Activated T-helper 1 cell treated with anti-CD3 and anti-CD28 coated beads, Interleukin-12 subunit alpha, Interleukin-12 subunit beta, Interleukin-2, Interleukin-4 antibody, amounts not matched to agents 30 ng/mL and 10 ng/mL and 1 ng/mL, durations not matched to agents 14 hours and 24 hours and 36 hours (primary cell): ENCODE data around the gene ADCY3. TPM values are rescaled to one million over a fixed set of nuclear protein-coding genes. Genes with fewer than 3 reads are reported as not detected.

Source experiments
- DNase-seq: peaks from one replicate; pipeline ENCODE4 v3.0.0; 2021; ENCODE audit warnings: low spot score
- H3K27ac Mint-ChIP-seq: one replicate; pipeline ENCODE4 v1.8.0; 2021; ENCODE audit warnings: mild to moderate bottlenecking, mixed read lengths
- H3K27me3 Mint-ChIP-seq: one replicate; pipeline ENCODE4 v1.8.0; 2022; ENCODE audit warnings: mild to moderate bottlenecking, moderate library complexity, mixed read lengths; ENCODE audit not compliant: insufficient read depth
- H3K36me3 Mint-ChIP-seq: one replicate; pipeline ENCODE4 v1.8.0; 2021; ENCODE audit warnings: low read depth, mixed read lengths
- H3K4me1 Mint-ChIP-seq: one replicate; pipeline ENCODE4 v1.8.0; 2021; ENCODE audit warnings: low read depth, mixed read lengths
- H3K4me3 Mint-ChIP-seq: one replicate; pipeline ENCODE4 v1.8.0; 2021; ENCODE audit warnings: mild to moderate bottlenecking, moderate library complexity, mixed read lengths
- H3K9me3 Mint-ChIP-seq: one replicate; pipeline ENCODE4 v1.8.0; 2021; ENCODE audit warnings: mixed read lengths
- intact Hi-C: fragments of 100-400 bp; cut with micrococcal nuclease; formaldehyde crosslinking; loops from one replicate; pipeline ENCODE4 v1.15.1; 2024
- total RNA-seq: library from RNA; stranded (reverse); gene quantifications from 2 replicates; pipeline ENCODE4 v1.2.3, GENCODE V29; 2022

ADCY3 gene
- total RNA-seq, 1 donor from 2014 or later, result 108 TPM

DNA sequence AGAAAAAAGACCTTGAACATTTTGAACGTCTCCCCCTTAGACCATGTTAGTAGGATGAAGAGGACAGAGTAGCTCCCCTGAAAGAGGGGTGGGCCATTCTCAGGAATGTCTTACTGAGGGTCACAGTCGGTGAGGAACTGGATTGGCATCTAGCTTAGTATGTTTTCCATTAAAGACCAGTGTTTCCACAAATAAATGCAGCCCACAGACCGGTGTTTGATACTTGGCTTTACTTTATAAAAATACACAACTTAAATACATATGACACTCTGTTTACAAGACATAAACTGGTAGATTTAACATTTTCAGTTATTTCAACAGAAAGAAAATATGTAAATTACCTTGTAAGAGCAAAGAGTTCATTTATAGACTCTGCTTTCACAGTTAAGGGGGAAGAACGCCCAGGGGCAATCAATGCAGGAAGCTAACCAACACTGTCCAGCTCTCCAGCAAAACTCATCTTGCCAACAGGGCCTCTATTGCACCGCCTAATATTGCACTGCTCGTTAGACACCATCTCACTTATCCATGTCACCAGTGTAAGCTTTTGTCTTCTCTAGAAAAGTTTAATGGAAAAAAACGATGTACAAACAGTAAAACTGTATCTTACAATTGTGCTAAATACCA is 23.5 kb upstream of the ADCY3 start:
- no peak overlapping the region for H3K27ac Mint-ChIP-seq
- peaks cover 24% of the 10 kb centered on the region for H3K36me3 Mint-ChIP-seq
- H3K9me3 Mint-ChIP-seq, result no peaks in the 10 kb centered on the region
- DNase-seq, result no peak
- H3K4me1 Mint-ChIP-seq, result no peaks in the 10 kb centered on the region
- intact Hi-C loops, result no loop called here
- peaks cover under 1% of the 10 kb centered on the region for H3K27me3 Mint-ChIP-seq
- no peak overlapping the region for H3K4me3 Mint-ChIP-seq

DNA sequence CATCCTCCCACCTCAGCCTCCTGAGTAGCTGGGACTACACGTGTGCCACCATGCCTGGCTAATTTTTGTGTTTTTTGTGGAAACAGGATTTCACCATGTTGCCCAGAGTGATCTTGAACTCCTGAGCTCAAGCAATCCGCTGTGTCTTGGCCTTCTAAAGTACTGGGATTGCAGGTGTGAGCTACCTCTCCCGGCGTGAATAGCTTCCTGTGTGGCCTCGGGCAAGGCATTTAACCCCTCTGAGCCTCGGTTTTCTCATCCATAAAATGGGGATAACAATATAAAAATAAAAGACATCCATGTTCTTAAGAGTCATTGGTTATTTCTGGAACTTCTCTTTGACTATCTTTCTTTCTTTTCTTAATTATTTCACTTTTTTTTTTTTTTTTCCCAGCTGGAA is 19.3 kb upstream of the ADCY3 start:
- Mint-ChIP-seq H3K4me1 (no peaks in the 10 kb centered on the region), H3K27me3 (peaks cover 3% of the 10 kb centered on the region), H3K27ac (no peak overlapping the region), H3K9me3 (no peaks in the 10 kb centered on the region), H3K4me3 (no peak overlapping the region), H3K36me3 (peaks cover 1% of the 10 kb centered on the region)
- DNase-seq, result no peak
- intact Hi-C loops, result no loop called here

DNA sequence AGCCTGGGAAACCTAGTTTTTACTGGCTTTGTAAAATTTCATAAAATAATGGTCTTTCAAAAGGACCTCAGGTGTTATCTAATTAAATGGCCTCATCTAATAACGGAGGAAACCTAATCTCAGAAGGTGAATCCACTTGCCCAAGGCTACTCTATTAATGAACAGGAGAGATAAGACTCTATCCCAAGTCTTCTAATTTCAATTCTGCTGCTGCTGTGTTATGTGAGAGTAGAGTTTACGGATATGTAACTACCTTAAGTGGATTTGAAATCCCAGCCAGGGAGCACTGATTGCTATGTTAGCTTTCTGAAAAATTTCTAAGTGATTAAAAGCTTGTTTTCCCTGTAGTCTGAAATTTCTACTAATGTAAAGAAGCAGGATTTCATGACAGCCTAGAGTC is 17.2 kb upstream of the ADCY3 start:
- no peak for DNase-seq
- Mint-ChIP-seq H3K36me3 (no peaks in the 10 kb centered on the region), H3K4me1 (no peaks in the 10 kb centered on the region), H3K27me3 (peaks cover 5% of the 10 kb centered on the region), H3K4me3 (no peak overlapping the region), H3K27ac (no peak overlapping the region), H3K9me3 (no peaks in the 10 kb centered on the region)
- intact Hi-C loops, result no loop called here

DNA sequence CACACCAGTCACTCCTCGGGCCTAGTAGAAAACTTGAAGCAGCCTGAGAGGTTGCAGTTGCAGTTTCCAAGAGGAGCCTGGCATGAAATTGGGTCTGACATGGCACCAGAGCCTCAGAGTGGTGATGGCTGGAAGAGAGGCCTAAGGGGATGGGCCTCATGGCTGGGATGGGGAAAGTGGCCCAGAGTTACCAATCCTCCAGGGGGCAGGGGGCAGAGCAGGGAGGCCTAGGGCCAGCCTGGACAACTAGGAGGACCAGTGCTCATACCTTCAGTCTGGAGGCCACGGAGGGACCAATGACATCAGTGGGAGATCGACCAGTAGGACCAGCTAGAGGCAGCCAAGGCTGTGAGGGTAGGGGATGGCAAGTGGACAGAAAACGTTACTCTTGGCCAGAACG is 15.1 kb upstream of the ADCY3 start:
- no peaks in the 10 kb centered on the region for H3K36me3 Mint-ChIP-seq
- H3K4me1 Mint-ChIP-seq, result peaks cover 8% of the 10 kb centered on the region
- peaks cover 5% of the 10 kb centered on the region for H3K27me3 Mint-ChIP-seq
- DNase-seq, result no peak
- no peak overlapping the region for H3K27ac Mint-ChIP-seq
- intact Hi-C loops, result no loop called here
- no peaks in the 10 kb centered on the region for H3K9me3 Mint-ChIP-seq
- no peak overlapping the region for H3K4me3 Mint-ChIP-seq

DNA sequence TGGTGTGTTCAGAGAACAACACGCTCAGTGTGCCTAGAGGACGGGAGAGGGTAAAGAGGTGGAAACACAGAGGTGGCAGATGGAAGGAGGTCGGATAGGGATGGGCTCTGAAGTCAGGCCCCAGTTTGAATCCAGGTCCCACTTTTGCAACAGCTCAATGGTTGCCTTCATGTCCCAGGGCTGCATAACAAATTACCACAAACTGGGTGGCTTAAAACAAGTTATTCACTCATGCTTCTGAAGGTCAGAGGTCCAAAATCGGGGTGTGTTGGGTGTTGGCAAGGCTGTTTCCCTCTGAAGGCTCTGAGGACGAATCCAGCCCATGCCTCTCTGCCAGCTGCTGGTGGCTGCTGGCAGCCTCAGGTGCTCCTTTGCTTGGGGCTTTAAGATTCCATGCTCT is 12.7 kb upstream of the ADCY3 start:
- no peak for DNase-seq
- intact Hi-C loops, result no loop called here
- Mint-ChIP-seq H3K9me3 (no peaks in the 10 kb centered on the region), H3K4me3 (no peak overlapping the region), H3K36me3 (no peaks in the 10 kb centered on the region), H3K27ac (no peak overlapping the region), H3K4me1 (peaks cover 8% of the 10 kb centered on the region), H3K27me3 (peaks cover 2% of the 10 kb centered on the region)

DNA sequence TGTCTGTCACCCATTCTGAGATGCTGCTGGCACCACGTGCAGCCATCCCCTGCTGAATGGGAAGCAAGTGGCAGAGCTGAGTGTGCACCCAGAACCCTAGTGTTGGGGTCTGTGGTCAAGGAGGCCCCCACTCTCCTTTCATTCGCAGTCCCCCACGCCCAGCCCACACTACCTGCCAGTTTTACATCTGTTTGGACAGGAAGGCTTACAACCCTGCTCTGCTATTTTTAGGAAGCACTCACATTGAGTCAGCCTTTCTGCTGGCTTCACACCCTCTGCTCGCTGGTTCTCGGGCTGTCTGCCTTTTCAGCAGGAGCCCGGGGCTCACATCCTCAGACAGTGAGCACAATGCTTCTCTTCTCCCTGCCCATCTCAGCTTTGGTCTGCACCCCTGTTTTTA is 10.7 kb upstream of the ADCY3 start:
- peaks cover 5% of the 10 kb centered on the region for H3K27me3 Mint-ChIP-seq
- H3K4me1 Mint-ChIP-seq, result peaks cover 13% of the 10 kb centered on the region
- intact Hi-C loops, result no loop called here
- no peak overlapping the region for H3K27ac Mint-ChIP-seq
- H3K4me3 Mint-ChIP-seq, result no peak overlapping the region
- H3K36me3 Mint-ChIP-seq, result no peaks in the 10 kb centered on the region
- H3K9me3 Mint-ChIP-seq, result no peaks in the 10 kb centered on the region
- DNase-seq, result no peak

DNA sequence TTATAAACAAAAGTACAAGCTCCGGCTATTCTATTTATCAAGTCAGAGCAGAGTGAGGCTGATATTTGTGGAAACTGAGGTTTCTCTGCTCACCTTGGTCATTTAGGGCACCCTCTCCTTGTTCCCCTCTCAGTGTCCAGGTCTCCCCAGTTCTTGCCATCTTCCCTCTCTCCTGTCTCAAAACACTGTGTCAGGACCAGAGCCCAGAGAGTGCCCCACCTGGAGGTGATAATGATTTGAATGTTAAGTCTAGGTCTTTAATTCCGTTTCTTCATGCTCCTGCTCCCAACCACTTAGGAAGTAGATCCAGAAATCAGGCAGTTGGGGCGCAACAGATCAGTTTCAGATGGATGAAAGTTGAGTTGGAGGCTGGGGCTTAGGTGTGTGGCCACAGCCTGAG is 9.2 kb upstream of the ADCY3 start:
- H3K27me3 Mint-ChIP-seq, result peaks cover 5% of the 10 kb centered on the region
- no peaks in the 10 kb centered on the region for H3K9me3 Mint-ChIP-seq
- H3K4me1 Mint-ChIP-seq, result peaks cover 13% of the 10 kb centered on the region
- no peak overlapping the region for H3K27ac Mint-ChIP-seq
- no peaks in the 10 kb centered on the region for H3K36me3 Mint-ChIP-seq
- no peak overlapping the region for H3K4me3 Mint-ChIP-seq
- intact Hi-C loops, result no loop called here
- DNase-seq, result no peak

DNA sequence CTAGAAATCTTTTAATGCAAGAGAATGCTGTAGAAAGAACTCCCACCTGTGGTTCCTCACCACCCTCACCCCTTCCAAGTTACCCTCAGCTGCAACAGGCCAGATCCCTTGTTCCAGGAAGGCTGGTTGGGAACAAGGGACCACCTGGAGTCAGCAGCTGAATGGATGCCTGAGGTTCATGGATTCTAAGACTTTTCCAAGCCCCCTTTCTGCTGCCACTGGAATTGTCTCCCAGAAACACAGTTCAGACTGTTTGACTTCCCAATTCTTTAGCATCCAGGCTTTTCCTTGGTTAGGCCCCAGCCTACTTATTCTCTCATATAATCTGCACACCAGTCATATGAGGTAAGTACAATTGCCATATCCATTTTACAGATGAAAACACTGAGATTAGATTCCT is 8.0 kb upstream of the ADCY3 start:
- H3K36me3 Mint-ChIP-seq, result no peaks in the 10 kb centered on the region
- intact Hi-C loops, result no loop called here

DNA sequence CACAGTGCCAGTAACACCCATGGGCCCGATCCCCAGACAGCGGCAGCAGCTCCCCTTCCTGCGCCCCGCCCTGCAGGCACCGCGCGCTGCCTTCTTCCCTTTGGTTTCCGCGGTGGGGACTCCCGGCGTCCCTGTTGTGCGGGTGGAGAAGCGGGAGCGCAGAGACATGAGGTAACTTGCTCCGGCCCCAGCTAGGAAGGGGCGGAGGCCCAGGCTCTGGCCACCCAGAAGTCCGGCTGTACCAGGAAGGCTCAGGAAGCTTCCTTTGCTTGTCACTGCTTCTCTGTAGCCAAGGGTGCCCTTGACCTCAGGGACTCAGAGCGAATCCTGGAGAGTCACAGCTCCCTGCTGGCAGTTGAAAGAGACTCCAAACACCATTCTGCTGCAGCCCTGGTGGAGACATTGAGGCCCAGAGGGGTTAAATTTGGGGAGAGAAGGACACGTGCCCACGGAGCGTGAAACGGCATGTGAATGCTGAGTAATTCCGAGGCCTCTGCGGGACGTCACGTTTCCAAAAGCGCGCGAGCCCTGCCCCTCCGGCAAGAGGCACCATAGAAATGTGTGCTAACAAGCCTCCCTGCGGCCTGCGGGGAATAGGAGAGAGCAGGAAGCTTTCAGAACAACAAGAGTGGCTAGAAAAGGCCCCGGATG is 6.7 kb upstream of the ADCY3 start:
- H3K4me3 Mint-ChIP-seq, result no peak overlapping the region
- no peaks in the 10 kb centered on the region for H3K9me3 Mint-ChIP-seq
- H3K4me1 Mint-ChIP-seq, result peaks cover 13% of the 10 kb centered on the region
- intact Hi-C loops, result no loop called here
- no peaks in the 10 kb centered on the region for H3K36me3 Mint-ChIP-seq
- DNase-seq, result no peak
- H3K27me3 Mint-ChIP-seq, result peaks cover 5% of the 10 kb centered on the region
- no peak overlapping the region for H3K27ac Mint-ChIP-seq

More for the DNA sequence above, 8.0 kb upstream of the ADCY3 start:
- H3K27me3 Mint-ChIP-seq, result peaks cover 4% of the 10 kb centered on the region
- peaks cover 13% of the 10 kb centered on the region for H3K4me1 Mint-ChIP-seq
- no peak for DNase-seq
- no peak overlapping the region for H3K27ac Mint-ChIP-seq
- no peaks in the 10 kb centered on the region for H3K9me3 Mint-ChIP-seq
- H3K4me3 Mint-ChIP-seq, result no peak overlapping the region

DNA sequence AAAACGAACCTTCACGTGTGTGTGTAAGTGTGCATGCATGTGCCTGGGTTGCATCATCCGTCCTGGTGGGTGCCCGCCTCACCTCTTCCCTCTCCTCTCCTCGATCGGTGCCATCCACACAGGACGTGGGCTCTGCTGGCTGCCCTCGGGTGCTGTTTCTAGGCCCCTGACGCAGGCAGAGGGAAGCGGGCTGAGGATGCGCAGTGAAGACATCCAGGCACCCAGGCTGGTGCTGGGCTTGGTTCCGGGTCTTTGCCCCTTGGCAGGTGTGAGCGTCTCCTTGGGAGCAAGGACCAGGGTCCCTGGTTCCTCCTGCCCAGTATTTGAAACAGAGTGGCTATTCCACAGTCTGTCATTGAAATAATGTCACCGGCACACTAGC is 6.2 kb upstream of the ADCY3 start:
- Mint-ChIP-seq H3K27ac (no peak overlapping the region), H3K9me3 (no peaks in the 10 kb centered on the region), H3K4me1 (peaks cover 12% of the 10 kb centered on the region), H3K4me3 (no peak overlapping the region), H3K36me3 (no peaks in the 10 kb centered on the region), H3K27me3 (peaks cover 5% of the 10 kb centered on the region)
- intact Hi-C loops, result no loop called here
- no peak for DNase-seq

DNA sequence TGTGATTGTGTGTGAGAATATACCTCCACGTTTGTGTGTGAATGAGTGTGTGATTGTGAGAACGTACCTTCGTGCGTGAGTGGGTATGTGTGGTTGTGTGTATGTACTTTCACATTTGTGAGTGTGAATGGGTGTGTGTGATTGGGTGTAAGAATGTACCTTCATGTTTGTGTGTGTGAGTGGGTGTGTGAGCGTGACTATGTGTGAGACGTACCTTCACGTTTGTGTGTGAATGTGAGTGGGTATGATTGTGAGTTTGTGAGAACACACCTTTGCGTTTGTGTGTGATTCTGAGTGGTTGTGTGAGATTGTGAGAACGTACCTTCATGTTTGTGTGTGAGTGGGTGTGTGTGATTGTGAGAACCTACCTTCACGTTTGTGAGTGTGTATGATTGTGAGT is 5.8 kb upstream of the ADCY3 start:
- H3K36me3 Mint-ChIP-seq, result no peaks in the 10 kb centered on the region
- intact Hi-C loops, result no loop called here

DNA sequence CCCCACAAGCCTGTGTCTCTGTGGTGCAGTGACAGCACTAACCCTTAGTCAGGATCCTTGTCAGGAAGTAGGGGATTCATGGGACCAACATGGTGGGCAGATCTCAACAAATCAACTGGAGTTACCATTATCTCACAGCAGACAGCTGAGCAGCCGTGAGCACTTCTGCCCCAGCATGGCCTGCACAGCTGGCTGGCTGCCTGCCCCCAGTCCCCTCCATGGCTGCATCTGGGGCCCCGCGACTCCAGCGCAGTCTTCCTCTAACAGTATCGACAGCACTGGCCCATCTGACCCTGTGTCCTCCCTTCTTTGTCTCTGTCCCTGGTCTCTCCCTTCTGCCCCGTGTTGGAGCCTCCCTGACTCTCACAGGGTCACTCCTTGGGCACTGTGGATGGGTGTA is 4.7 kb upstream of the ADCY3 start:
- Mint-ChIP-seq H3K4me3 (no peak overlapping the region), H3K36me3 (no peaks in the 10 kb centered on the region), H3K27me3 (peaks cover 5% of the 10 kb centered on the region), H3K27ac (no peak overlapping the region), H3K9me3 (no peaks in the 10 kb centered on the region), H3K4me1 (peaks cover 12% of the 10 kb centered on the region)
- no peak for DNase-seq
- intact Hi-C loops, result no loop called here

More for the DNA sequence above, 5.8 kb upstream of the ADCY3 start:
- H3K4me3 Mint-ChIP-seq, result no peak overlapping the region
- H3K4me1 Mint-ChIP-seq, result peaks cover 12% of the 10 kb centered on the region
- H3K27ac Mint-ChIP-seq, result no peak overlapping the region
- H3K9me3 Mint-ChIP-seq, result no peaks in the 10 kb centered on the region
- peaks cover 5% of the 10 kb centered on the region for H3K27me3 Mint-ChIP-seq
- no peak for DNase-seq

DNA sequence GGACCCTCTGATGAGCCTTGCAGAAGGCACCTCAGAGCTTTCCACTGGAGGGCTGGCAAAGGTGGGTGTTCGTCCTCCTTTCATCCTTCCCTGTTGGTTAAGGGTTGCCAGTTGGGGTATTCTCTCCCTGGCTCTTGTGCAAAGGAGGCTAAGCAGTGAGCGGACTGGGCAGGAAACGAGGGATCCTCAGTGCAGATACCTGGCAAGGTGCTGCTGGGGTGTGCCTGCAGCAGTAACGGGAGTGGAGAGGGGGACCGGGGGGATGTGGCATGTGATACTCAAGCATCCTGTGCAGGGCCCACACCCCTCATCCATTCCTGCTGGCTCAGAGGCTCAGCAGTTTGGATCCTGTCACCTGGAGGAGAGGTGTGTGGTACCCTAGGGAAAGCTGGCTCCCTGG is 4.2 kb upstream of the ADCY3 start:
- intact Hi-C loops, result no loop called here
- DNase-seq, result no peak
- peaks cover 5% of the 10 kb centered on the region for H3K27me3 Mint-ChIP-seq
- H3K36me3 Mint-ChIP-seq, result no peaks in the 10 kb centered on the region
- no peak overlapping the region for H3K4me3 Mint-ChIP-seq
- H3K27ac Mint-ChIP-seq, result no peak overlapping the region
- no peaks in the 10 kb centered on the region for H3K9me3 Mint-ChIP-seq
- H3K4me1 Mint-ChIP-seq, result peaks cover 13% of the 10 kb centered on the region

DNA sequence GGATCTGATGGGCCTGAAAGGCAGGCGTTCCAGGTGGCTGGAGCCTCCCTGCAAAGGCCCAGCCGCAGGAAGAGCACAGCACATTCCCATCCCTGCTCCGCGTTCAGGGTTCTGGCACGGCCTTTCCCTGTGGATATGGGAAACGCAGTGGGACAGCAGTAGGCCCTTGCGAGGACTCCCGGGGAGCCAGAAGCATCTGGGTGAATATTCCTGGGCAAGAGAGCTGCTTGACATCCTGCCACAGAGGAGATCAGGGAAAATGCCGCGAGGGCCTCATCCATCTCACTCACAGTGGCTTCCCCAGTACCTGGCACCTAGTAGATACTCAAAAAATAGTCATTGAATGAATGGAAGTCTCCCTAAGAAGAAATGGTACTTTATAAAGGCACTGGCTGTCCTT is 3.1 kb upstream of the ADCY3 start:
- Mint-ChIP-seq H3K9me3 (no peaks in the 10 kb centered on the region), H3K27me3 (peaks cover 5% of the 10 kb centered on the region), H3K4me3 (no peak overlapping the region), H3K36me3 (peaks cover 1% of the 10 kb centered on the region), H3K27ac (no peak overlapping the region), H3K4me1 (peaks cover 23% of the 10 kb centered on the region)
- no peak for DNase-seq
- intact Hi-C loops, result no loop called here
